Erythroblast (primary cell): ENCODE results near the gene NOD2.

Experiments
- DNase-seq, 2 experiments: peaks; one replicate each; lab custom pipeline; 2025; lab: John Stamatoyannopoulos, UW
- GATA1 ChIP-seq: IDR thresholded peaks from 2 replicates; pipeline ENCODE4 v1.6.1; 2011; ENCODE audit warnings: low read depth, mild to moderate bottlenecking, control low read depth, low read length, moderate library complexity
- POLR2A ChIP-seq: IDR thresholded peaks from 2 replicates; pipeline ENCODE4 v1.6.1; 2011; ENCODE audit warnings: mild to moderate bottlenecking, low read length

NOD2 gene

DNA sequence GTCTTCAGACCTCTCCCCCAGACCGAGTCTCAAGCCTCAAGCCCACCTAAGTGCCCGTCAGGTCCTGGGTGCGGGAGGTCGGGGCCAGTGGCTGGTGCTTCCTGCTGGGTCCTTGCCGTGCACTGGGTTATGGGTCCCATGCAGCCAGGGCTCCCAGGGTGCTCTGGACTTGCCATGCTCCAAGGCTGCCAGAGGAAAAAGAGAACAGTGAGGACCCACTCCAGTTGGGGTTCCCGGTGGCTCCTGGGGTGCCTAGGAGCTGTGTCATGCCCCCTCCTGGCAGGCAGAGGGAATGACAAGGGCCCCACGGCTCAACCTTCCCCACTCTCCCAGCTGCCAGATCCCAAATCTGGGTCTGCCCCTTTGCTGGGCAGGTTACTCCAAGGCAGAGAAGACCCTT, 16.1 kb upstream of the NOD2 start:
- DNase-seq: peak in 1 of 2 experiments; percentile 18
- TF ChIP-seq POLR2A: no peak
- TF ChIP-seq GATA1: no peak

GRCh38 chr16:50678531-50678930, 14.9 kb upstream of the NOD2 start:
- no peak for DNase-seq
- TF ChIP-seq GATA1 (no peak), POLR2A (no peak)

DNA sequence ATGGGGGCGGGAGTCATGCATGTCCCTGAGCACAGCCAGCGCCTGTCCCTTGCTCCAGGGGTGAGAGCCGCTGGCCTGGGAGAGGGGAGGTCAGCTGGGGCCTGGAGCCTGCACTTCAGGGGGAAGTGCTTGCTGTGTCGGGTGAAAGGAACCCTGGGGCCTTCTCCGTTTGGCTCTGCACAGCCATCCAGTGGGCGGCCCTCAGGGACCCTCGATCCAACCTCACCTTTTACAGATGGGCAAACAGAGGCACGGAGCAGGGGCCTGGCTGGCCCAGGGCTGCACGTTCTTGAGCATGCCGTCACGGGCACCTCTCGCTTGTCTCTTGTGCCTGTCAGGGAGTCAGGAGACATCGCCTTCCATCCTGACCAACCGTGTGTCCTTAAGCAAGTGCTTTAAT, 14.1 kb upstream of the NOD2 start:
- no peak for TF ChIP-seq GATA1
- no peak for TF ChIP-seq POLR2A
- no peak for DNase-seq

DNA sequence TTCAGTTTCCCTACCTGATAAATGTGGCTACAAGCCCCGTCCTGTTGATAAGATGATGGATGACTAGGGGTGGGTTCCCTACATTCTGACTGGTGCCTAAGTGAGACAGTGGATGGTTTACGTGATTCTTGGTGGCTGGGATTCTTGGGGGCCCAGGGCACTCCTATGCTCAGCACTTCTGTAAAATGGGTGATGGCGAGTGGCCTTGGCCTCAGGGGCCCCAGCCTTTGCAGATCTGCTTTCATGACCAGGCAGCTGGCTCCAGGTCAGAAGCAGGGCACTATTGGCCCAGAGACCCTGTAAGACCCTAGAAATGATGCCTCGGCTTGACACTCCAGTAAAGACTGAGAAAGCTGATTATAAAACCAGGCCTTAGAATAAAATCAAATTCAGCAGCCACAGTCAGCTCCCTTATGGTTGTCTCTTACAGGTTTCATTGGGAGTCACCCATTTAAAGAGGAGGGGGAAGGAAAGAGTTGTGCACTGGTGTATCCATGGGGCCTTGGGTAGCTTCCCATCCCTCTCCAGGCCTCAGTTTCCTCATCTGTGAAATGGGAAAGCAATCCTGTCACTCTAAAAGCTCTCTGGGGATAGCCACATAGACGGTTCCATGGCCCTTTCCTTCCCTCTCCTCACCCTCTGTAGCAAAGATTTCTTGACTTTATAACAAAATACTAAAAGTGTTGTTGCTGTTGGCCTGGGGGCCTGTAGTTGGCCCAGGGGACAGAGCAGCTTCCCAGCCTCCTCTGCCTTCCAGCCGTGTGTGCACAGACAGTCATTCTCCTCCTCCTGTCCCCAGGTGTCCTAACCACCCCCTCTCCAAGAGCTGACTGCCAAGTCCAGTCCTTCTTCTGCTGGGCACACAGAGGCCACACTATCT, 13.5 kb upstream of the NOD2 start:
- no peak for DNase-seq
- no peak for TF ChIP-seq GATA1
- TF ChIP-seq POLR2A: no peak

DNA sequence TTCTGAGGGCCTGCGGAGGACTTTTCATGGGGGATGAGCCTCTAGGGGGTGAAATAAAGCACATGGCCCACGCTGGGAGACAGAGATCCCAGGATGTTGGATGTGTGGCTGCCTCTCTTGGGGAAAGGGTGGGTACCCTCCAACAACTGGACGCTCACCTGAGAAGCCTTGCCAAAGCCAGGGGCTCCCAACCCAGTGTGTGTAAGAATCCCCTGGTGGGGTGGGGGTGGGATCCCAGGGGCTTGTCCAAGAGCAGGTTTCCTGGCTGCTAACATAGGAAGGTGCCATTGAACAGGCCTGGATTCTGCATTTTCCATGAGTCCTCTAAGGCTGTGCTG, 12.9 kb upstream of the NOD2 start:
- TF ChIP-seq POLR2A: no peak
- TF ChIP-seq GATA1: no peak
- no peak for DNase-seq

- TF ChIP-seq GATA1 (no peak), POLR2A (peak; percentile 45)
- no peak for DNase-seq
Measured at GRCh38 chr16:50681021-50681885, 12.2 kb upstream of the NOD2 start, which contains the start of gene SNX20. TSS of gene SNX20 (minus strand) at chr16:50681312. CDS start at chr16:50677526, 3,786 bp downstream.

GRCh38 chr16:50683689-50684374, 9.6 kb upstream of the NOD2 start:
- DNase-seq: no peak
- TF ChIP-seq POLR2A (no peak), GATA1 (no peak)

DNA sequence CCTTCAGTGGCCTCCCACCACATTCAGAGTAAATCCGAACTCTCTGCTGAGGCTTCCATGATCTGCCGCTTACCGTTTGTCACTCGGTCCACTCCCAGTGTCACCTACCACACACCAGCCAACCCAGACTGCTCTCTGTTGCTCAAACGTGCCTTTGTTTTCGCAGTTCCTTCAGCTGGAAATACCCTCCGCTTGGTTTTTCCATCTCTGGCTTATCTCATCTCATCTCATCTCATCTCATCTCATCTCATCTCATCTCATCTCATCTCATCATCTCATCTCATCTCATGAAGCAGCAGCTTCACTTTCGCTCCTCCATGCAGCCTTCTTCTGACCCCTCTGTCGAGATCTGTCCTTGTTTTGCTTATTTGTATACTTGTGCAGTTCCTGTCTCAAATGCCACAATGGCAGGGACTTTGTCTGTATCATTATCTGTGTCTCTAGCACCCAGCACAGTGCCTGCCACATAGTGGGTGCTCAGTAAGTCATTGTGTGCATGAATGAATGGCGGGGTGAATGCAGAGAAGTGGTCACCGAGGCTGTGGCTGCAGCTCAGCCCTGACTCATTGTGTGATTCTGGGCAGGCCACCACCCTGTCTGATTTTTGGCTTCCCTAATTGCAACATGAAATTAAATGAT, 8.5 kb upstream of the NOD2 start:
- no peak for DNase-seq
- TF ChIP-seq GATA1 (no peak), POLR2A (no peak)

- no peak for DNase-seq
- TF ChIP-seq GATA1: no peak
Measured at GRCh38 chr16:50685462-50686063, 7.8 kb upstream of the NOD2 start.

- TF ChIP-seq GATA1: no peak
- TF ChIP-seq POLR2A: no peak
- DNase-seq: no peak
Measured at GRCh38 chr16:50688083-50688482, 5.3 kb upstream of the NOD2 start.

GRCh38 chr16:50688867-50689266, 4.5 kb upstream of the NOD2 start:
- TF ChIP-seq GATA1 (no peak), POLR2A (no peak)
- no peak for DNase-seq

GRCh38 chr16:50690177-50690576, 3.2 kb upstream of the NOD2 start:
- TF ChIP-seq POLR2A (no peak), GATA1 (no peak)
- DNase-seq: no peak

GRCh38 chr16:50692644-50692998, 785 bp upstream of the NOD2 start:
- DNase-seq: no peak
- TF ChIP-seq GATA1: no peak
